ENCODE data around the gene PRIM1.
"Not testable (repeated sequence)": the region's sequence is repeated elsewhere in the genome, so short reads cannot be mapped to it uniquely, and the experiment has no call there.

DNA sequence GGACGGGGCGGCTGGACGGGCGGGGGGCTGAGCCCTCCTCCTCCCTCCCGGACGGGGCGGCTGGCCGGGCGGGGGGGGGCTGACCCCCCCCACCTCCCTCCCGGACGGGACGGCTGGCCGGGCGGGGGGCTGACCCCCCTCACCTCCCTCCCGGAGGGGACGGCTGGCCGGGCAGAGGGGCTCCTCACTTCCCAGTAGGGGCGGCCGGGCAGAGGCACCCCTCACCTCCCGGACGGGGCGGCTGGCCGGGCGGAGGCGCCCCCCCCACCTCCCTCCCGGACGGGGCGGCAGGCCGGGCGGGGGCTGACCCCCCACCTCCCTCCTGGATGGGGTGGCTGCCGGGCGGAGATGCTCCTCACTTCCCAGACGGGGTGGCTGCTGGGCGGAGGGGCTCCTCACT is 37.3 kb upstream of the PRIM1 start:
- TF ChIP-seq, protein P1, sequence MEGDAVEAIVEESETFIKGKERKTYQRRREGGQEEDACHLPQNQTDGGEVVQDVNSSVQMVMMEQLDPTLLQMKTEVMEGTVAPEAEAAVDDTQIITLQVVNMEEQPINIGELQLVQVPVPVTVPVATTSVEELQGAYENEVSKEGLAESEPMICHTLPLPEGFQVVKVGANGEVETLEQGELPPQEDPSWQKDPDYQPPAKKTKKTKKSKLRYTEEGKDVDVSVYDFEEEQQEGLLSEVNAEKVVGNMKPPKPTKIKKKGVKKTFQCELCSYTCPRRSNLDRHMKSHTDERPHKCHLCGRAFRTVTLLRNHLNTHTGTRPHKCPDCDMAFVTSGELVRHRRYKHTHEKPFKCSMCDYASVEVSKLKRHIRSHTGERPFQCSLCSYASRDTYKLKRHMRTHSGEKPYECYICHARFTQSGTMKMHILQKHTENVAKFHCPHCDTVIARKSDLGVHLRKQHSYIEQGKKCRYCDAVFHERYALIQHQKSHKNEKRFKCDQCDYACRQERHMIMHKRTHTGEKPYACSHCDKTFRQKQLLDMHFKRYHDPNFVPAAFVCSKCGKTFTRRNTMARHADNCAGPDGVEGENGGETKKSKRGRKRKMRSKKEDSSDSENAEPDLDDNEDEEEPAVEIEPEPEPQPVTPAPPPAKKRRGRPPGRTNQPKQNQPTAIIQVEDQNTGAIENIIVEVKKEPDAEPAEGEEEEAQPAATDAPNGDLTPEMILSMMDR (IDR thresholded peaks at IDR 0.05), result not testable (repeated sequence)
- TF ChIP-seq RAD21 (conservative IDR thresholded peaks at IDR 0.05 in 1 of 2, IDR thresholded peaks at IDR 0.05 in 1 of 2); ZNF302 (CRISPR knock-in tag; IDR thresholded peaks at IDR 0.05); POLR2A (IDR thresholded peaks at IDR 0.05; ENCODE audit: low read length); NFE2L2 (conservative IDR thresholded peaks at IDR 0.05; ENCODE audit: low read length); ZFP36 (IDR thresholded peaks at IDR 0.05; ENCODE audit: borderline replicate concordance, partially characterized antibody); MAFK (IDR thresholded peaks at IDR 0.05; ENCODE audit: partially characterized antibody); POLR2AphosphoS2 (conservative IDR thresholded peaks at IDR 0.05; ENCODE audit: low read length); KDM5A (IDR thresholded peaks at IDR 0.05): not testable (repeated sequence)
- TF ChIP-seq, protein P2, sequence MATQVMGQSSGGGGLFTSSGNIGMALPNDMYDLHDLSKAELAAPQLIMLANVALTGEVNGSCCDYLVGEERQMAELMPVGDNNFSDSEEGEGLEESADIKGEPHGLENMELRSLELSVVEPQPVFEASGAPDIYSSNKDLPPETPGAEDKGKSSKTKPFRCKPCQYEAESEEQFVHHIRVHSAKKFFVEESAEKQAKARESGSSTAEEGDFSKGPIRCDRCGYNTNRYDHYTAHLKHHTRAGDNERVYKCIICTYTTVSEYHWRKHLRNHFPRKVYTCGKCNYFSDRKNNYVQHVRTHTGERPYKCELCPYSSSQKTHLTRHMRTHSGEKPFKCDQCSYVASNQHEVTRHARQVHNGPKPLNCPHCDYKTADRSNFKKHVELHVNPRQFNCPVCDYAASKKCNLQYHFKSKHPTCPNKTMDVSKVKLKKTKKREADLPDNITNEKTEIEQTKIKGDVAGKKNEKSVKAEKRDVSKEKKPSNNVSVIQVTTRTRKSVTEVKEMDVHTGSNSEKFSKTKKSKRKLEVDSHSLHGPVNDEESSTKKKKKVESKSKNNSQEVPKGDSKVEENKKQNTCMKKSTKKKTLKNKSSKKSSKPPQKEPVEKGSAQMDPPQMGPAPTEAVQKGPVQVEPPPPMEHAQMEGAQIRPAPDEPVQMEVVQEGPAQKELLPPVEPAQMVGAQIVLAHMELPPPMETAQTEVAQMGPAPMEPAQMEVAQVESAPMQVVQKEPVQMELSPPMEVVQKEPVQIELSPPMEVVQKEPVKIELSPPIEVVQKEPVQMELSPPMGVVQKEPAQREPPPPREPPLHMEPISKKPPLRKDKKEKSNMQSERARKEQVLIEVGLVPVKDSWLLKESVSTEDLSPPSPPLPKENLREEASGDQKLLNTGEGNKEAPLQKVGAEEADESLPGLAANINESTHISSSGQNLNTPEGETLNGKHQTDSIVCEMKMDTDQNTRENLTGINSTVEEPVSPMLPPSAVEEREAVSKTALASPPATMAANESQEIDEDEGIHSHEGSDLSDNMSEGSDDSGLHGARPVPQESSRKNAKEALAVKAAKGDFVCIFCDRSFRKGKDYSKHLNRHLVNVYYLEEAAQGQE (IDR thresholded peaks at IDR 0.05), result not testable (repeated sequence)

Measured in A549 (cell line).